C4-2B (cell line): ENCODE measurements around the gene DTX2.
"Not testable (repeated sequence)": the region's sequence is repeated elsewhere in the genome, so short reads cannot be mapped to it uniquely, and the experiment has no call there.

Experiments used
- CTCF ChIP-seq: fragments of 450-650 bp; conservative IDR thresholded peaks from 2 replicates; pipeline ENCODE4 v1.5.1; 2017; ENCODE audit warnings: mild to moderate bottlenecking
- ZFX ChIP-seq: fragments of 450-650 bp; IDR thresholded peaks from 2 replicates; pipeline ENCODE4 v1.6.1; 2017

GRCh38 chr7:76499201-76499923 lies 37.9 kb downstream of the DTX2 start:
- TF ChIP-seq CTCF, ZFX: not testable (repeated sequence)
